Peyer's patch (tissue), 4 donors: ENCODE results near the gene FCGR3B. TPM values are rescaled to one million over a fixed set of nuclear protein-coding genes. Genes with fewer than 3 reads are reported as not detected.
"Not testable (repeated sequence)": the region's sequence is repeated elsewhere in the genome, so short reads cannot be mapped to it uniquely, and the experiment has no call there.

Source experiments
- DNase-seq, 3 donors: peaks; one replicate each; pipeline ENCODE4 v3.0.0-alpha.2; 2017 to 2019
- H3K27ac ChIP-seq, 4 donors: fragments of 200-600 bp; sonication (generic); one replicate each; pipeline ENCODE4 v1.5.1; 2016 to 2019
- H3K27me3 ChIP-seq, 2 donors: fragments of 200-600 bp; sonication (generic); one replicate each; pipeline ENCODE4 v1.5.1; 2019
- H3K36me3 ChIP-seq, 3 donors: fragments of 200-600 bp; sonication (generic); one replicate each; pipeline ENCODE4 v1.5.1; 2016 to 2019
- H3K4me1 ChIP-seq, 4 donors: fragments of 200-600 bp; sonication (generic); one replicate each; pipeline ENCODE4 v1.5.1; 2016 to 2019
- H3K4me3 ChIP-seq, 4 donors: fragments of 200-600 bp; sonication (generic); 1 replicate in 3 of 4; 2 replicates in 1 of 4; pipeline ENCODE4 v1.5.1; 2016 to 2019; ENCODE audit warnings: mild to moderate bottlenecking in 1 of 4
- H3K9me3 ChIP-seq, 4 donors: fragments of 200-600 bp; sonication (generic); one replicate each; pipeline ENCODE4 v1.5.1; 2016 to 2019; ENCODE audit warnings: mild to moderate bottlenecking in 1 of 4
- total RNA-seq, 4 donors: library from RNA; depleted of rRNA; stranded (reverse); fragments of >200 nt; gene quantifications; one replicate each; pipeline ENCODE4 v1.1.0, GENCODE V29; 2016

Gene FCGR3B
- total RNA-seq, 4 donors from 2014 or later, result 6.6 TPM; not detected in 3

- DNase-seq, H3K4me1 ChIP-seq, H3K9me3 ChIP-seq, H3K36me3 ChIP-seq, H3K27me3 ChIP-seq: not testable (repeated sequence)
- Histone ChIP-seq H3K4me3 (peak overlapping the region; percentile 35 to 49 (median 46)), H3K27ac (peak overlapping the region; percentile 65 to 81 (median 74))
Measured at GRCh38 chr1:161611866-161612321, 19.1 kb downstream of the FCGR3B start.

- not testable (repeated sequence) for H3K4me1 ChIP-seq, DNase-seq
Measured at GRCh38 chr1:161610198-161610597, 20.8 kb downstream of the FCGR3B start.

GRCh38 chr1:161606541-161607336, 24.2 kb downstream of the FCGR3B start:
- not testable (repeated sequence) for DNase-seq, H3K4me3 ChIP-seq, H3K27me3 ChIP-seq, H3K36me3 ChIP-seq, H3K27ac ChIP-seq, H3K4me1 ChIP-seq, H3K9me3 ChIP-seq

More at GRCh38 chr1:161610198-161610597, 20.8 kb downstream of the FCGR3B start:
- H3K9me3 ChIP-seq, H3K27me3 ChIP-seq, H3K27ac ChIP-seq, H3K4me3 ChIP-seq, H3K36me3 ChIP-seq: not testable (repeated sequence)

DNA sequence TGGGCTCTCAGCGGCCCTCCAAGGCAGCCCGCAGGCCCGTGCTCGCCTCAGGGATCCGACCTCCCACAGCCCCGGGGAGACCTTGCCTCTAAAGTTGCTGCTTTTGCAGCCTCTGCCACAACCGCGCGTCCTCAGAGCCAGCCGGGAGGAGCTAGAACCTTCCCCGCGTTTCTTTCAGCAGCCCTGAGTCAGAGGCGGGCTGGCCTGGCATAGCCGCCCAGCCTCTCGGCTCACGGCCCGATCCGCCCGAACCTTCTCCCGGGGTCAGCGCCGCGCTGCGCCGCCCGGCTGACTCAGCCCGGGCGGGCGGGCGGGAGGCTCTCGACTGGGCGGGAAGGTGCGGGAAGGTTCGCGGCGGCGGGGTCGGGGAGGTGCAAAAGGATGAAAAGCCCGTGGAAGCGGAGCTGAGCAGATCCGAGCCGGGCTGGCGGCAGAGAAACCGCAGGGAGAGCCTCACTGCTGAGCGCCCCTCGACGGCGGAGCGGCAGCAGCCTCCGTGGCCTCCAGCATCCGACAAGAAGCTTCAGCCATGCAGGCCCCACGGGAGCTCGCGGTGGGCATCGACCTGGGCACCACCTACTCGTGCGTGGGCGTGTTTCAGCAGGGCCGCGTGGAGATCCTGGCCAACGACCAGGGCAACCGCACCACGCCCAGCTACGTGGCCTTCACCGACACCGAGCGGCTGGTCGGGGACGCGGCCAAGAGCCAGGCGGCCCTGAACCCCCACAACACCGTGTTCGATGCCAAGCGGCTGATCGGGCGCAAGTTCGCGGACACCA, 25.0 kb downstream of the FCGR3B start:
- not testable (repeated sequence) for H3K9me3 ChIP-seq, H3K36me3 ChIP-seq, H3K27me3 ChIP-seq, H3K27ac ChIP-seq, H3K4me1 ChIP-seq
- H3K4me3 ChIP-seq, result peak overlapping the region in 1 of 4 donors; percentile 22
- peak in 1 of 3 donors; percentile 50 for DNase-seq

GRCh38 chr1:161605024-161605423, 26.0 kb downstream of the FCGR3B start:
- not testable (repeated sequence) for H3K4me1 ChIP-seq, H3K9me3 ChIP-seq, H3K36me3 ChIP-seq, H3K27me3 ChIP-seq, H3K4me3 ChIP-seq, H3K27ac ChIP-seq, DNase-seq

DNA sequence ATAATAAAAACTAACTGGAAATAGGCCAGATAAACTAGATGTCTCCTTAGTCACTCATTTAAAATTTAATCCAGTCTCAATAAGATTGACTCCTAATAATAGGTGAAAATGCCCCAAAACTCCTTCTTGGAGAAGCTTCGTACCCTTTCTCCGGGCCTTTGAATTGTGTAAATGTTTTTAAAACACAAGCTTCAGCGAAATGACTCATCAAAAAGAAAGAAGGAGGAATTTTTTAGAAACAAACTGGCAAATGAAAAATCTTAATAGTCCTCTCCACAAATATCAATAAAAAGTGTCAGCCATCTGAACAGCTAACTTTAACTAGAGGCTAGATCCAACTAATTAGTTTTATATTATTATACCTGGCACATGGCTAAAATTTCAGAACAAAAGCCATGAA, 33.9 kb downstream of the FCGR3B start:
- H3K27ac ChIP-seq, H3K36me3 ChIP-seq, DNase-seq, H3K27me3 ChIP-seq, H3K4me3 ChIP-seq, H3K9me3 ChIP-seq, H3K4me1 ChIP-seq: not testable (repeated sequence)

- not testable (repeated sequence) for H3K4me1 ChIP-seq, H3K9me3 ChIP-seq, DNase-seq, H3K27ac ChIP-seq, H3K4me3 ChIP-seq, H3K36me3 ChIP-seq, H3K27me3 ChIP-seq
Measured at GRCh38 chr1:161595583-161595982, 35.4 kb downstream of the FCGR3B start.

- H3K4me3 ChIP-seq, H3K4me1 ChIP-seq, H3K9me3 ChIP-seq, DNase-seq, H3K27me3 ChIP-seq, H3K36me3 ChIP-seq, H3K27ac ChIP-seq: not testable (repeated sequence)
Measured at GRCh38 chr1:161595173-161595572, 35.8 kb downstream of the FCGR3B start.

DNA sequence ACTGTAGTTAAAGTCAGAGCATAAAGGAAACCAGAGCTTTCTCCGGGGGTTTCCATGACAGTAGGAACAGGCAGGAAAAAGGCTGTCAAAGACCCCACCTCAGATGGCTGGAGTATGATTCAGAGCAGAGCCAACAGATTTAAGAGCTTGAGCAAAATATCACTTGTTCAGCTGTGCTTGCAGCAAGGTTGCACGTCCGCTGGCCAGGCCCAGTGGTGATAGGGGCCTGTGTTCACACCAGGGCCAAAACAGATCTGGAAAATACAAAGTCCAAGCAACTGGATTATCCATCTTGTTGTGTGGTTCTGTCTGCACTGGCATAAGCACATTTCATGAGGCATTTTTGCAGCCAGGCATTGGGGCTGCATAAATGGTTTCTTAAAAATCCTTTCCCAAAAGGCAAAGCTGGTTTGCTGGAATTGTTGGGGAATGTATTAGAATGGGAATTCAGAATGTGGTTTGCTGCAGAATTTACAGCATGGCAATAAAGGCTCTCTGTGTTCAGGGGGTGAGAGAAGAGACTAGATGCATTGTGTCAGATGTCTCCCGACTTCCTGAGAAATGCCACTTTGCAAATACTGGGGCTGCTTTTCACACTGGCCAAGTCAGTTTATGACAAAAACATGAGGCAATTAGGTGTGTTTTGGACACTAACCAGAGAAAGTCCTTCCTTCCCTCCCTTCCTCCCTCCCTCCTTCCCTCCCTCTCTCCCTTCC, 36.5 kb downstream of the FCGR3B start:
- not testable (repeated sequence) for H3K36me3 ChIP-seq, DNase-seq, H3K27me3 ChIP-seq, H3K4me1 ChIP-seq, H3K27ac ChIP-seq, H3K4me3 ChIP-seq, H3K9me3 ChIP-seq

DNA sequence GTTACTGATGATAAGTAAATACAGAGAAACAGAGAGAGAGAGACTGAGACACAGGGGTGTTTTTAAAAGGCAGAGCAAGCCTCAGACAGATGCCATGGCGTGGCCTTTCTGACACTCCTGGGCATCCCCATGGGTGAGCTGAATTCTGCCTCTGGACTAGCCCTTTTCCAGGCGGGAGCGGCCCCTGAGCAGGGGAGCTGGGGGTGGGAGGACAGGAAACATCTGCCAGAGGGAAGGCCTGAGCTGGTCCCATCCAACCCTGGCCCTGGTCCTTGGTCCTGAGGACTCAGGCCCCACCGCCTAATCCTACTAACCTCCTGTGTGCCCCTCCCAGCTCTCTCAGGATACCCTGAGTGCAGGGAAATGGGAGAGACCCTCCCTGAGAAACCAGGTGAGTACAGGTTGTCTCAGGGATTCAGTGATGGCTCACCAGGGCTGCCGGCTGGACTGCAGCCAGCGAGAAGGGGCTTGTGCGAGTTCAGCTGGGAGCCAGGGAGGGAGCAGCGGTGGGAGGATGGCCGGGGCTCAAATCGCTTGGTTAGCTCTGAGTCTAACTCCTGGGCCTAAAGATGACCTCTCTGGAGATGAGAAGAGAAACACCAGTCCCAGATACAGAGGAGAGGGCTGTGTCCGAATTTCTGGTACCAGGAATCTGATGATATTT, 37.8 kb downstream of the FCGR3B start:
- H3K4me1 ChIP-seq, H3K27ac ChIP-seq, H3K4me3 ChIP-seq, H3K36me3 ChIP-seq, H3K9me3 ChIP-seq, H3K27me3 ChIP-seq, DNase-seq: not testable (repeated sequence)

- not testable (repeated sequence) for H3K4me3 ChIP-seq, H3K4me1 ChIP-seq, H3K36me3 ChIP-seq, H3K27ac ChIP-seq, H3K27me3 ChIP-seq, H3K9me3 ChIP-seq, DNase-seq
Measured at GRCh38 chr1:161592586-161592985, 38.4 kb downstream of the FCGR3B start.

DNA sequence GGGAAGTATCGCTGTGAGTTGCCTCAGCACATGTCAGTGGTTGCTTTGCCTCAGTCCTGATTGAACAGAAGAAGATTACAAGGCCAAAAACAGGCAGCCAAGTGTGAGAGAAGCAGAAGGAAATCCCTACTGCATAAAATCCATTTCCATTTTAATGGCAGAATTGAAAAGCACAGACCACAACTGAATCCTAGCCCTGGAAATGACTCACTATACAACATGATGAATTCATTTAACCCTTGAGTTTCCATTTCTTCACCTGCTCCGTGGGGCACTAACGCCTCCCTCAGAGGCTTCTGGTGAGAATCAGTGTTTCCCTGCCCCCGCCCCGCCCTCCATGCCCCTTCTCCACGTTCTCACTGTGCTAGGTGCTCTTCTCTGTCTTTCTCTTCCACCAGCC, 41.1 kb downstream of the FCGR3B start:
- not testable (repeated sequence) for H3K9me3 ChIP-seq, DNase-seq, H3K36me3 ChIP-seq

DNA sequence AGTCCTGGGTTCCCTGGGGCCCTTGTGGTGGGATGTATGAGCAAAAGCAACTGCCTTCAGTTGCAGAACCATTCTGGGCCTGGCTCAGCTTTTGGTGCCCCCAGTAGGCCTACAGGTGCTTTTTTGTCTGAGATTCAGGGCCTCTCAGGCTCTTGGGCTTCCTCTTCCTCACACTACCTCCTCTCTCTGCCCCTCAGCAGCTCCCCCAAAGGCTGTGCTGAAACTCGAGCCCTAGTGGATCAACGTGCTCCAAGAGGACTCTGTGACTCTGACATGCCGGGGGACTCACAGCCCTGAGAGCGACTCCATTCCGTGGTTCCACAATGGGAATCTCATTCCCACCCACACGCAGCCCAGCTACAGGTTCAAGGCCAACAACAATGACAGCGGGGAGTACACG, 41.6 kb downstream of the FCGR3B start:
- not testable (repeated sequence) for H3K27ac ChIP-seq, DNase-seq, H3K9me3 ChIP-seq, H3K4me3 ChIP-seq, H3K27me3 ChIP-seq, H3K4me1 ChIP-seq, H3K36me3 ChIP-seq

More for the DNA sequence above, 41.1 kb downstream of the FCGR3B start:
- not testable (repeated sequence) for H3K4me1 ChIP-seq, H3K27ac ChIP-seq, H3K4me3 ChIP-seq, H3K27me3 ChIP-seq

DNA sequence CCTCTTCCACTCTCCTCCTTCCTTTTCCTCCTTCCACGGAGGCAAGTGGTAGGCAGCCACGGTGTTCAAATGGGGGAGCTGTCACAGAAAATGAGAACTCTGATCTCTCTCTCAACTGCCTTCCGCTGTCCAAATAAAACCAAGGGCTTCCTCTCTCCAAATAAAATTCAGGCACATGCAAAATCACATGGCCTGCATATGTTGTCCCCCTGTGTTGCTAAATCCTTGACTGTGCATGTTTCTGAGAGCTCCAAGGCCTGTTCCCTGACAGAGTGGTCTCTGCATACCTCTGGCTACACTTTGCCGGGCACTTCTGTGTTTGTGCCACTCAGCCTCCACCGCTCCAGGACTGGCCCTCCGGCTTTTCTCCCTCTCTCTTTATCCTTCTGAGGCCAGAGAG, 42.4 kb downstream of the FCGR3B start:
- not testable (repeated sequence) for H3K4me1 ChIP-seq, H3K27ac ChIP-seq, H3K9me3 ChIP-seq, H3K4me3 ChIP-seq, H3K36me3 ChIP-seq, H3K27me3 ChIP-seq, DNase-seq
